HEK293 (cell line): ENCODE data around the gene PCSK1N.
A peak's percentile ranks its signal among the peaks of the same experiment; 100 is the strongest.

Experiments used
- CTCF ChIA-PET: fragments of 350-600 bp; formaldehyde crosslinking; extraction: SDS; loops from one replicate; lab custom pipeline; 2021; ENCODE audit warnings: antibody characterized with exemption; lab: Yijun Ruan, JAX
- POLR2A ChIA-PET: fragments of 300-600 bp; formaldehyde crosslinking; extraction: SDS; loops from one replicate; lab custom pipeline; 2020; ENCODE audit warnings: antibody characterized with exemption, inconsistent platforms; lab: Yijun Ruan, JAX
- H3K27ac ChIP-seq: fragments of 200-500 bp; sonication (Bioruptor generic); 2 replicates; pipeline ENCODE4 v1.5.1; 2014; ENCODE audit warnings: low read depth, low read length, control low read depth, inconsistent platforms; ENCODE audit errors: extremely low read depth
- H3K36me3 ChIP-seq, 2 experiments: fragments of 200-500 bp in 1 of 2; sonication (Bioruptor generic) in 1 of 2; 1 replicate in 1 of 2; 2 replicates in 1 of 2; pipeline ENCODE4 v1.5.1; 2014 to 2017; ENCODE audit warnings: inconsistent platforms in 2 of 2, low read length in 2 of 2; ENCODE audit not compliant: control insufficient read depth in 2 of 2, insufficient read depth in 1 of 2
- H3K4me1 ChIP-seq: fragments of 200-500 bp; sonication (Bioruptor generic); 2 replicates; pipeline ENCODE4 v1.5.1; 2014; ENCODE audit warnings: mild to moderate bottlenecking, low read length, inconsistent platforms; ENCODE audit not compliant: control insufficient read depth, insufficient read depth
- H3K4me3 ChIP-seq: 2 replicates; pipeline ENCODE4 v1.5.1; 2011; ENCODE audit warnings: low read depth, mild to moderate bottlenecking, control low read depth, low read length, moderate library complexity
- H3K9me3 ChIP-seq: fragments of 200-500 bp; sonication (Bioruptor generic); 2 replicates; pipeline ENCODE4 v1.5.1; 2014; ENCODE audit warnings: low read depth, low read length, inconsistent platforms; ENCODE audit not compliant: control insufficient read depth, insufficient read depth
- AEBP2 ChIP-seq: fragments of 450-650 bp; formaldehyde crosslinking; IDR thresholded peaks from 2 replicates; pipeline ENCODE4 v1.5.1; 2016; ENCODE audit warnings: missing biosample characterization, missing genetic modification characterization, borderline replicate concordance
- ELK4 ChIP-seq: IDR thresholded peaks from 2 replicates; pipeline ENCODE4 v1.6.1; 2011; ENCODE audit warnings: mild to moderate bottlenecking, low read depth, low read length, borderline replicate concordance
- MYNN ChIP-seq: fragments of 450-650 bp; formaldehyde crosslinking; IDR thresholded peaks from 2 replicates; pipeline ENCODE4 v1.5.1; 2016; ENCODE audit warnings: missing biosample characterization, missing genetic modification characterization, borderline replicate concordance
- REST ChIP-seq: fragments of 450-650 bp; formaldehyde crosslinking; IDR thresholded peaks from 2 replicates; pipeline ENCODE4 v1.5.1; 2016; ENCODE audit warnings: missing biosample characterization, missing genetic modification characterization
- TRIM28 ChIP-seq: IDR thresholded peaks from 2 replicates; pipeline ENCODE4 v1.6.1; 2011; ENCODE audit warnings: low read length, control low read depth, borderline replicate concordance
- ZFP3 ChIP-seq: fragments of 450-650 bp; formaldehyde crosslinking; IDR thresholded peaks from 2 replicates; pipeline ENCODE4 v1.5.1; 2016; ENCODE audit warnings: low read depth, missing biosample characterization, missing genetic modification characterization
- ZNF223 ChIP-seq: fragments of 450-650 bp; formaldehyde crosslinking; IDR thresholded peaks from 2 replicates; pipeline ENCODE4 v1.5.1; 2016; ENCODE audit warnings: missing biosample characterization, missing genetic modification characterization
- ZNF362 ChIP-seq: fragments of 450-650 bp; formaldehyde crosslinking; IDR thresholded peaks from 2 replicates; pipeline ENCODE4 v1.5.1; 2016; ENCODE audit warnings: missing biosample characterization, missing genetic modification characterization
- ZNF449 ChIP-seq: fragments of 450-650 bp; formaldehyde crosslinking; IDR thresholded peaks from 2 replicates; pipeline ENCODE4 v1.5.1; 2017; ENCODE audit warnings: missing biosample characterization, mild to moderate bottlenecking, missing genetic modification characterization, moderate library complexity
- ZNF473 ChIP-seq: fragments of 450-650 bp; formaldehyde crosslinking; IDR thresholded peaks from 2 replicates; pipeline ENCODE4 v1.5.1; 2017; ENCODE audit warnings: missing biosample characterization, missing genetic modification characterization
- ZNF518A ChIP-seq: fragments of 450-650 bp; formaldehyde crosslinking; conservative IDR thresholded peaks from 2 replicates; pipeline ENCODE4 v1.5.1; 2016; ENCODE audit warnings: low read depth, missing biosample characterization, missing genetic modification characterization
- ZNF677 ChIP-seq: fragments of 450-650 bp; IDR thresholded peaks from 2 replicates; pipeline ENCODE4 v1.5.0; 2018; ENCODE audit warnings: missing biosample characterization, mild to moderate bottlenecking, missing genetic modification characterization, moderate library complexity
- ZNF692 ChIP-seq: fragments of 450-650 bp; formaldehyde crosslinking; IDR thresholded peaks from 2 replicates; pipeline ENCODE4 v1.5.1; 2016; ENCODE audit warnings: missing biosample characterization, missing genetic modification characterization
- ZSCAN5A ChIP-seq: fragments of 450-650 bp; formaldehyde crosslinking; IDR thresholded peaks from 2 replicates; pipeline ENCODE4 v1.5.1; 2016; ENCODE audit warnings: missing biosample characterization, missing genetic modification characterization

The PCSK1N gene

GRCh38 chrX:48835524-48836329 lies at the start of gene PCSK1N:
Gene PCSK1N (minus strand): TSS chrX:48835610. CDS start chrX:48835532, 78 bp downstream.
- Histone ChIP-seq H3K4me1 (no peaks in the 10 kb centered on the region), H3K36me3 (no peaks in the 10 kb centered on the region; a peak in 1 of 3 replicates)
- no peak for TF ChIP-seq AEBP2 (tag by site-specific recombination)
- peak; percentile 95 for TF ChIP-seq MYNN
- TF ChIP-seq REST = peak; percentile 82
- TF ChIP-seq TRIM28 = no peak
- TF ChIP-seq, all 188 proteins: peak for 2
- POLR2A ChIA-PET = interaction anchor here (1.3 to 1.5 kb wide), 2 partner anchors 62 to 98 kb away, joined by 4 to 10 read pairs; partner anchors contain the start of genes PQBP1 and TIMM17B
- Histone ChIP-seq H3K9me3 (no peaks in the 10 kb centered on the region), H3K27ac (peak within 1 kb of the TSS; percentile 41; the same call in 1 of the 2 replicates), H3K4me3 (peak within 1 kb of the TSS; percentile 61)
- CTCF ChIA-PET = interaction anchor here (1.0 to 1.2 kb wide), 2 partner anchors 56 to 62 kb away, joined by 3 read pairs; partner anchors contain the start of genes PQBP1 and TIMM17B

- POLR2A ChIA-PET = interaction anchor here (0.6 to 0.7 kb wide), 2 partner anchors 9 to 30 kb away, joined by 3 to 5 read pairs; no protein-coding TSS in a partner anchor
- no peaks in the 10 kb centered on the region for H3K4me1 ChIP-seq
- H3K27ac ChIP-seq = no peak overlapping the region
- H3K36me3 ChIP-seq = no peaks in the 10 kb centered on the region
- no peaks in the 10 kb centered on the region for H3K9me3 ChIP-seq
- TF ChIP-seq ZNF677 (tag by site-specific recombination) (no peak), ZSCAN5A (tag by site-specific recombination) (no peak), ZFP3 (no peak), ZNF692 (tag by site-specific recombination) (no peak), ELK4 (no peak), ZNF362 (tag by site-specific recombination) (no peak), ZNF449 (tag by site-specific recombination) (no peak), ZNF223 (tag by site-specific recombination) (no peak), ZNF473 (tag by site-specific recombination) (no peak), ZNF518A (tag by site-specific recombination) (no peak)
- TF ChIP-seq, all 188 proteins: peak for 0
- no peak overlapping the region for H3K4me3 ChIP-seq
- CTCF ChIA-PET = interaction anchor here (1.1 kb wide), 1 partner anchor 14 kb away, joined by 4 read pairs; the partner anchor contains the start of genes PQBP1 and TIMM17B
Measured at GRCh38 chrX:48883729-48884128, 48.3 kb upstream of the PCSK1N start.
